HCT116 (cell line): ENCODE results near the gene CFAP46. TPM values are rescaled to one million over a fixed set of nuclear protein-coding genes. Genes with fewer than 3 reads are reported as not detected.

Experiments
- ATAC-seq: fragments of 200-7000 bp; cut with Tn5 transposase; 2 replicates; pipeline ENCODE4 v1.9.1; 2020; ENCODE audit warnings: mild to moderate bottlenecking, moderate library complexity
- BruUV-seq: library from RNA; stranded (reverse); fragments of 400-500 nt; replicated peaks from 2 replicates; lab custom pipeline; 2021; lab: Mats Ljungman, UMichigan
- CTCF ChIA-PET: fragments of 300-600 bp; sonication (Branson Sonifier 250); formaldehyde crosslinking; loops from one replicate; lab custom pipeline; 2021; ENCODE audit warnings: antibody characterized with exemption; lab: Charles Lee
- POLR2A ChIA-PET: fragments of 300-600, 350-600 bp; sonication (Branson Sonifier 250); formaldehyde crosslinking; loops from one replicate; lab custom pipeline; 2021; ENCODE audit warnings: antibody characterized with exemption; lab: Charles Lee
- RAD21 ChIA-PET, 2 experiments: fragments of 300-600 bp; sonication (Branson Sonifier 250); formaldehyde crosslinking; loops; one replicate each; lab custom pipeline; 2023; ENCODE audit warnings: low total read pairs in 2 of 2; ENCODE audit not compliant: uncharacterized antibody in 2 of 2, unreplicated experiment in 2 of 2, low non-redundant PET in 1 of 2; lab: Charles Lee
- DNase-seq: peaks from one replicate; pipeline ENCODE4 v3.0.0-alpha.2; 2010; ENCODE audit warnings: low read depth, low spot score
- H2AFZ ChIP-seq: fragments of 200-600 bp; shearing (Covaris generic), sonication (generic); 2 replicates; pipeline ENCODE4 v1.6.1; 2017; ENCODE audit warnings: low read depth, mixed run types, mixed read lengths, antibody characterized with exemption, low read length; ENCODE audit not compliant: poor library complexity, severe bottlenecking
- H3K27ac ChIP-seq: 2 replicates; pipeline ENCODE4 v1.5.1; 2012; ENCODE audit warnings: low read depth, low read length
- H3K27me3 ChIP-seq: fragments of 200-600 bp; sonication (generic); 2 replicates; pipeline ENCODE4 v1.6.1; 2016; ENCODE audit warnings: mixed run types, low read length, mixed read lengths; ENCODE audit not compliant: insufficient read depth
- H3K36me3 ChIP-seq, 2 experiments: fragments of 200-500 bp in 1 of 2; fragments of 200-600 bp in 1 of 2; sonication (Bioruptor generic) in 1 of 2; sonication (generic) in 1 of 2; 2 replicates each; pipeline versions ENCODE4 v1.5.1 to v1.6.1; 2014 to 2016; ENCODE audit warnings: low read length in 2 of 2, inconsistent platforms in 1 of 2, mixed read lengths in 1 of 2, mixed run types in 1 of 2; ENCODE audit not compliant: insufficient read depth in 2 of 2, control insufficient read depth in 1 of 2
- H3K4me1 ChIP-seq, 2 experiments: fragments of 200-600 bp in 1 of 2; sonication (generic) in 1 of 2; 2 replicates each; pipeline versions ENCODE4 v1.5.1 to v1.6.1; 2012 to 2017; ENCODE audit warnings: low read length in 2 of 2, inconsistent platforms in 1 of 2, mild to moderate bottlenecking in 1 of 2, mixed read lengths in 1 of 2, mixed run types in 1 of 2, moderate library complexity in 1 of 2; ENCODE audit not compliant: insufficient read depth in 2 of 2, control insufficient read depth in 1 of 2
- H3K4me2 ChIP-seq: fragments of 200-600 bp; sonication (generic); 2 replicates; pipeline ENCODE4 v1.6.1; 2017; ENCODE audit warnings: mixed run types, low read length, mixed read lengths
- H3K4me3 ChIP-seq, 2 experiments: fragments of 200-600 bp in 1 of 2; sonication (generic) in 1 of 2; replicated peaks in 1 of 2; 2 replicates each; pipeline ENCODE4 v1.5.1; 2011 to 2016; ENCODE audit warnings: low read length in 2 of 2, control low read depth in 1 of 2, low read depth in 1 of 2, mild to moderate bottlenecking in 1 of 2, mixed read lengths in 1 of 2, mixed run types in 1 of 2
- H3K79me2 ChIP-seq: fragments of 200-600 bp; sonication (generic); 2 replicates; pipeline ENCODE4 v1.6.1; 2017; ENCODE audit warnings: mild to moderate bottlenecking, mixed run types, low read length, moderate library complexity, mixed read lengths; ENCODE audit not compliant: insufficient read depth
- H3K9ac ChIP-seq: fragments of 200-600 bp; sonication (generic); 2 replicates; pipeline ENCODE4 v1.6.1; 2016; ENCODE audit warnings: low read length, mixed read lengths
- H3K9me2 ChIP-seq: fragments of 200-600 bp; sonication (generic), shearing (Covaris generic); 2 replicates; pipeline ENCODE4 v1.6.1; 2017; ENCODE audit warnings: mixed run types, mild to moderate bottlenecking, moderate library complexity; ENCODE audit not compliant: insufficient read depth
- H3K9me3 ChIP-seq, 2 experiments: fragments of 200-500 bp in 1 of 2; fragments of 200-600 bp in 1 of 2; sonication (Bioruptor generic) in 1 of 2; sonication (generic) in 1 of 2; 2 replicates each; pipeline ENCODE4 v1.6.1; 2014 to 2017; ENCODE audit warnings: low read length in 2 of 2, mixed read lengths in 2 of 2, inconsistent platforms in 1 of 2, low read depth in 1 of 2, mild to moderate bottlenecking in 1 of 2, mixed run types in 1 of 2, moderate library complexity in 1 of 2; ENCODE audit not compliant: control insufficient read depth in 1 of 2, insufficient read depth in 1 of 2
- H4K20me1 ChIP-seq: fragments of 200-600 bp; sonication (generic), shearing (Covaris generic); 2 replicates; pipeline ENCODE4 v1.6.1; 2017; ENCODE audit warnings: mixed run types, mild to moderate bottlenecking, moderate library complexity; ENCODE audit not compliant: insufficient read depth
- EGR1 ChIP-seq: IDR thresholded peaks from 2 replicates; pipeline ENCODE4 v1.6.1; 2012; ENCODE audit warnings: low read depth
- ELF1 ChIP-seq: IDR thresholded peaks from 2 replicates; pipeline ENCODE4 v1.6.1; 2012; ENCODE audit warnings: low read depth, borderline replicate concordance
- EZH2 ChIP-seq: fragments of 200-600 bp; sonication (generic); IDR thresholded peaks from 2 replicates; pipeline ENCODE4 v1.6.1; 2017; ENCODE audit warnings: antibody characterized with exemption, mixed run types
- EZH2phosphoT487 ChIP-seq: fragments of 200-600 bp; IDR thresholded peaks from 2 replicates; pipeline ENCODE4 v1.6.1; 2018; ENCODE audit warnings: antibody characterized with exemption, borderline replicate concordance
- FOSL1 ChIP-seq: IDR thresholded peaks from 2 replicates; pipeline ENCODE4 v1.6.1; 2012; ENCODE audit warnings: low read depth
- JUND ChIP-seq: IDR thresholded peaks from 2 replicates; pipeline ENCODE4 v1.6.1; 2012
- POLR2A ChIP-seq: IDR thresholded peaks from 2 replicates; pipeline ENCODE4 v1.7.0; 2011; ENCODE audit warnings: borderline replicate concordance; ENCODE audit not compliant: insufficient read depth, insufficient read length; ENCODE audit errors: extremely low read depth
- POLR2AphosphoS5 ChIP-seq: IDR thresholded peaks from 2 replicates; pipeline ENCODE4 v1.6.1; 2011; ENCODE audit warnings: mild to moderate bottlenecking, low read depth, low read length, moderate library complexity
- SRF ChIP-seq: IDR thresholded peaks from 2 replicates; pipeline ENCODE4 v1.6.1; 2012; ENCODE audit warnings: low read depth
- TCF7L2 ChIP-seq: IDR thresholded peaks from 2 replicates; pipeline ENCODE4 v1.7.0; 2011; ENCODE audit warnings: borderline replicate concordance, inconsistent platforms; ENCODE audit not compliant: insufficient read depth, insufficient read length; ENCODE audit errors: extremely low read depth
- YY1 ChIP-seq: IDR thresholded peaks from 2 replicates; pipeline ENCODE4 v1.6.1; 2011; ENCODE audit warnings: low read length, low read depth, moderate library complexity, mild to moderate bottlenecking; ENCODE audit not compliant: insufficient replicate concordance; ENCODE audit errors: extremely low read depth
- ZFX ChIP-seq: fragments of 450-650 bp; IDR thresholded peaks from 2 replicates; pipeline ENCODE4 v1.6.1; 2017
- ZNF274 ChIP-seq: fragments of 200-500 bp; sonication (Bioruptor generic); IDR thresholded peaks from 2 replicates; pipeline ENCODE4 v1.6.1; 2014; ENCODE audit warnings: mild to moderate bottlenecking, low read depth, low read length, inconsistent platforms
- intact Hi-C: fragments of 100-400 bp; cut with micrococcal nuclease; formaldehyde crosslinking; loops from 2 replicates; pipeline ENCODE4 v1.10.0; 2022
- total RNA-seq: library from RNA; stranded (reverse); gene quantifications from one replicate; pipeline ENCODE4 v1.2.1, GENCODE V29; 2021; ENCODE audit not compliant: unreplicated experiment
- TF ChIP-seq, protein P1 (sequence below), 3 experiments: fragments of 200-600 bp in 1 of 3; sonication (generic) in 1 of 3; IDR thresholded peaks in 2 of 3; conservative IDR thresholded peaks in 1 of 3; 2 replicates each; pipeline ENCODE4 v1.5.1; 2012 to 2017; ENCODE audit warnings: low read depth in 2 of 3, low read length in 2 of 3, antibody characterized with exemption in 1 of 3, borderline replicate concordance in 1 of 3, control low read depth in 1 of 3, mild to moderate bottlenecking in 1 of 3, mixed read lengths in 1 of 3, mixed run types in 1 of 3, moderate library complexity in 1 of 3; ENCODE audit not compliant: insufficient read depth in 1 of 3
- TF ChIP-seq, protein P2 (sequence below): IDR thresholded peaks from 2 replicates; pipeline ENCODE4 v1.6.1; 2012
- TF ChIP-seq, protein P3 (sequence below): IDR thresholded peaks from 2 replicates; pipeline ENCODE4 v1.6.1; 2012

Gene CFAP46
- total RNA-seq, 1 experiment from 2014 or later: 1.4 TPM

DNA sequence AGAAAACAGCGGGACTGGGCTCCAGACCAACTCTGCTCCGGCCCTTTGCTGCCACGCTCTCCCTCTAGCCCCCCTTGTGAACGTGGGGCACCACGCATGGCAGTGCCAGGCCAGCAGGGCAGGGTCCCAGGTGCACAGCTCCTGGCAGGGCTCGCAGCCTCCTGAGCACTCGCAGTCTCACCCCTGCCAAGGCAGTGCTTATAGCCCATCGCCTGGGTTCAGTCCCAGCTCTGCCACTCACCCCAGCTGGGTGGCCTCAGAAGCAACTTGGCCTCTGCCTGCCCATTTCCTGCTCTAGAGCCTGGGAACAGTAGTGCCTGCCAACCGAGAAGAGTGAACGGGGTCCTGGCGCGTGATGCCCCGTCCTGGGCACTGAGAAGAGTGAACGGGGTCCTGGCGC lies 36.3 kb downstream of the CFAP46 start:
- no TSS peak for BruUV-seq
- H3K79me2 ChIP-seq: no peaks in the 10 kb centered on the region
- RAD21 ChIA-PET: no interaction called here
- CTCF ChIA-PET: no interaction called here
- H3K9ac ChIP-seq: no peak overlapping the region
- H3K4me2 ChIP-seq: no peak overlapping the region
- H2AFZ ChIP-seq: no peak overlapping the region
- no peaks in the 10 kb centered on the region for H3K27me3 ChIP-seq
- no peak overlapping the region for H3K27ac ChIP-seq
- no peak for ATAC-seq
- POLR2A ChIA-PET: no interaction called here
- no peaks in the 10 kb centered on the region for H3K36me3 ChIP-seq
- peaks cover 0 to 3% of the 10 kb centered on the region in 2 experiments; a peak in 1 of 4 replicates for H3K9me3 ChIP-seq
- H3K9me2 ChIP-seq: no peaks in the 10 kb centered on the region
- intact Hi-C loops: loop anchor here (10.0 kb wide), 1 partner anchor 349 kb away; no protein-coding TSS in a partner anchor
- TF ChIP-seq POLR2AphosphoS5 (no peak), EZH2 (no peak), JUND (no peak), SRF (no peak), TCF7L2 (no peak), EZH2phosphoT487 (no peak), ZFX (no peak), YY1 (no peak), EGR1 (no peak), POLR2A (no peak), ZNF274 (no peak), ELF1 (no peak), FOSL1 (no peak)
- TF ChIP-seq, protein P1, sequence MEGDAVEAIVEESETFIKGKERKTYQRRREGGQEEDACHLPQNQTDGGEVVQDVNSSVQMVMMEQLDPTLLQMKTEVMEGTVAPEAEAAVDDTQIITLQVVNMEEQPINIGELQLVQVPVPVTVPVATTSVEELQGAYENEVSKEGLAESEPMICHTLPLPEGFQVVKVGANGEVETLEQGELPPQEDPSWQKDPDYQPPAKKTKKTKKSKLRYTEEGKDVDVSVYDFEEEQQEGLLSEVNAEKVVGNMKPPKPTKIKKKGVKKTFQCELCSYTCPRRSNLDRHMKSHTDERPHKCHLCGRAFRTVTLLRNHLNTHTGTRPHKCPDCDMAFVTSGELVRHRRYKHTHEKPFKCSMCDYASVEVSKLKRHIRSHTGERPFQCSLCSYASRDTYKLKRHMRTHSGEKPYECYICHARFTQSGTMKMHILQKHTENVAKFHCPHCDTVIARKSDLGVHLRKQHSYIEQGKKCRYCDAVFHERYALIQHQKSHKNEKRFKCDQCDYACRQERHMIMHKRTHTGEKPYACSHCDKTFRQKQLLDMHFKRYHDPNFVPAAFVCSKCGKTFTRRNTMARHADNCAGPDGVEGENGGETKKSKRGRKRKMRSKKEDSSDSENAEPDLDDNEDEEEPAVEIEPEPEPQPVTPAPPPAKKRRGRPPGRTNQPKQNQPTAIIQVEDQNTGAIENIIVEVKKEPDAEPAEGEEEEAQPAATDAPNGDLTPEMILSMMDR (IDR thresholded peaks at IDR 0.05 in 2 of 3, conservative IDR thresholded peaks at IDR 0.05 in 1 of 3; ENCODE audit: borderline replicate concordance in 1 of 3, insufficient read depth in 1 of 3, low read depth in 2 of 3, low read length in 2 of 3): no peak
- TF ChIP-seq, protein P2, sequence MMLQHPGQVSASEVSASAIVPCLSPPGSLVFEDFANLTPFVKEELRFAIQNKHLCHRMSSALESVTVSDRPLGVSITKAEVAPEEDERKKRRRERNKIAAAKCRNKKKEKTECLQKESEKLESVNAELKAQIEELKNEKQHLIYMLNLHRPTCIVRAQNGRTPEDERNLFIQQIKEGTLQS: no peak
- TF ChIP-seq, protein P3, sequence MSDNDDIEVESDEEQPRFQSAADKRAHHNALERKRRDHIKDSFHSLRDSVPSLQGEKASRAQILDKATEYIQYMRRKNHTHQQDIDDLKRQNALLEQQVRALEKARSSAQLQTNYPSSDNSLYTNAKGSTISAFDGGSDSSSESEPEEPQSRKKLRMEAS: no peak
- DNase-seq: no peak
- H3K4me3 ChIP-seq: no peak overlapping the region
- H3K4me1 ChIP-seq: peaks cover 11 to 18% of the 10 kb centered on the region in 2 experiments; a peak in 3 of 4 replicates
- H4K20me1 ChIP-seq: no peaks in the 10 kb centered on the region
